Stimulated activated CD8-positive, alpha-beta memory T cell treated with anti-CD3 and anti-CD28 coated beads, Interleukin-7, amount 100 ng/mL, for 24 hours (primary cell): ENCODE measurements around the gene SPX.

Source experiments
- DNase-seq: peaks from one replicate; pipeline ENCODE4 v3.0.0-alpha.2; 2020; ENCODE audit warnings: low read depth

Gene SPX

DNA sequence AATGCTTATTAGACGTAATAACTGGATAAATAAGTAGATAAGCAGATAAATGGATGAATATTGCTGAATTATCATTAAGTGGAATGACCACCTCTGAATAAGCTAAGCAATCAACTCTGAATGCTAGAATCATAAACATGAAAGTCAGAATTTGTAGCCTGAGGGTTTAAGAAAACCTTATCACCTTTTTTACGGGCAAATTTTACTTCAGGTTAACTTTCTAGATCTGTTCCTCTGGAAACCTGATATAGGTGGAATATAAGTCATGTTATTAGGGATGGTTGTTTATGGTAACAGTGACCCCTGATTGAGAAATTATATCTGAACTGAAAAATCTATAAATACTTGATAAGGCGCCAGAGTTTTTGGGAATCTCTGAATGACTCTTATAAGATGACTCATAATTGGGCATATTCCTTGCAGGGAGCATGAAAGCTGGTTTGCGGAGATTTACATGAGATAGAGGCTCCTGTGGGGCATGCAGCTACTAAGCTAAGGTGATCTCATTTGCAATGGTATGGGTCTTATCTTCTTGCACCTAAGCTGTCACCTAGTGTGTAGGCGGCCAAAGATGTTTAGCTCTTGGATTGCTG lies 12.1 kb downstream of the SPX start:
- no peak for DNase-seq

DNA sequence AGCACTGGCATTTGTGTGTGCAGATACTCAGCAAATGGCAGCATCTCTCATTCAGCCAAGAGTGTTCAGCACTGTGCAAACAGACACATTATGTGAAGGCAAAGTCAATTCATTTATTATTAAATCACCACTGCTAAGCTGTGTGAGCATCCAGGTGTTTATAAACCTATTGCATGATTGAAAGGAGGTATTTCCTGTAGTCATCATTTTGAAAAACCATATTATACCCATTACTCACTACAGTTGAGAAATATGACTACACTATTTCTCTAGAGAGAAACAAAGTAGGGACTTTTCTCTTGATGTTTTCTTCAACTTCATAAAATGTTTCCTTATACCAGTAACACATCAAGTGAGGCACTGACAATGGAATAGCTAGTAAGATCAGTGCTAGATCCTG lies 13.7 kb downstream of the SPX start:
- no peak for DNase-seq

GRCh38 chr12:21541773-21542172 lies 15.7 kb downstream of the SPX start:
- DNase-seq: no peak

DNA sequence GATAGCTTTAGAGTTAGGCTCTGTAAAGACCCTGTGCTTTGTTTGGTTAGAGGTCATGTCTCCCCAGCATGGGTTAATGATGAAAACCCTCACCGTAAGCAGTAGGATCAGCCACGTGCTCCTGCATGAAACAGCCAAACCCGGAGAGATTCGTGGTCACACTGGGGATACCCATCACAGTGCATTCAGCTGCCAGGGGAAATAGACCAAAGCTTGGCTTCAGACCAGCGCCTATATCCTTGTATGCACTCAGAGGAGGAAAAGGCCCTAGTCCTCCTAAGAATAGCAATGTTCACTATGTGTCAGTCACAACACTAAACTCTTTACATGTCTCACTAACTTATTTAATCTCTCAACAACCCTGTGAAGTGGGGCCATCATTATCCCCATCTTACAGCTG lies 16.3 kb downstream of the SPX start:
- DNase-seq: no peak

GRCh38 chr12:21543151-21543550 lies 17.1 kb downstream of the SPX start:
- DNase-seq: no peak

DNA sequence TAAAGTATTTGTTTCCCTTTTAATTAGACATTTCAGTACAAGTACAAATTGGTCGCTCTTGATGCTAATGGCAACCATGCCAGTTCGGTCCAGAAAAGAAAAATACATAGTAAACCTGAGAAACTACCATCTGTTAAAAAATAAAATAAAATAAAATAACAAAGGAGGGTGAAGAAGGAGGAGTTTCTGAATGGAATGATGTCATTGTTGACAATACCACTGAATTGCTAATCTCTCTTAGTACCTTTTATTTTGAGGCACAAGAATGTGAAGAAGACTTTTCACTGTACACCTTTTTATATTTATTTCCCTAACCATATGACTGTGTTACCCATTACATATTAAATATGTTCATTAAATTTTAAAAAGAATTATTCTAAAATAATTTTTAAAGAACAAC lies 19.5 kb downstream of the SPX start:
- no peak for DNase-seq

- no peak for DNase-seq
Observed at GRCh38 chr12:21546716-21547115, 20.6 kb downstream of the SPX start.

DNA sequence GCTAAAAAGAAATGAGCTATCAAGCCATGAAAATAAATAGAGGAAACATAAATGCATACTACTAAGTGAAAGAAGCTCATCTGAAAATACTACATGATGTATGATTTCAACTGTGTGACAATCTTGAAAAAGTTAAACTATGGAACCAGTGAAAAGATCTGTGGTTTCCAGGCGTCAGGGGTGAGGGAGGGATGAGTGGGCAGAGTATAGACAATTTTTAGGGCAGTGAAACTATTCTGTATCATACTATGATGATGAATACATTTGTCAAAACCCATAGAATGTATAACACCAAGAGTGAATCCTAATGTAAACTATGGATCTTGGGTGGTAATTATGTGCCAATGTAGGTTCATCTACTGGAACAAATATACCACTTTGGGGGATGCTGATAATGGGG lies 21.3 kb downstream of the SPX start:
- no peak for DNase-seq

- DNase-seq: no peak
Observed at GRCh38 chr12:21551841-21552465, 25.9 kb downstream of the SPX start.

- DNase-seq: no peak
Observed at GRCh38 chr12:21552635-21553328, 26.7 kb downstream of the SPX start.

GRCh38 chr12:21553329-21553675 lies 27.2 kb downstream of the SPX start:
- DNase-seq: no peak

DNA sequence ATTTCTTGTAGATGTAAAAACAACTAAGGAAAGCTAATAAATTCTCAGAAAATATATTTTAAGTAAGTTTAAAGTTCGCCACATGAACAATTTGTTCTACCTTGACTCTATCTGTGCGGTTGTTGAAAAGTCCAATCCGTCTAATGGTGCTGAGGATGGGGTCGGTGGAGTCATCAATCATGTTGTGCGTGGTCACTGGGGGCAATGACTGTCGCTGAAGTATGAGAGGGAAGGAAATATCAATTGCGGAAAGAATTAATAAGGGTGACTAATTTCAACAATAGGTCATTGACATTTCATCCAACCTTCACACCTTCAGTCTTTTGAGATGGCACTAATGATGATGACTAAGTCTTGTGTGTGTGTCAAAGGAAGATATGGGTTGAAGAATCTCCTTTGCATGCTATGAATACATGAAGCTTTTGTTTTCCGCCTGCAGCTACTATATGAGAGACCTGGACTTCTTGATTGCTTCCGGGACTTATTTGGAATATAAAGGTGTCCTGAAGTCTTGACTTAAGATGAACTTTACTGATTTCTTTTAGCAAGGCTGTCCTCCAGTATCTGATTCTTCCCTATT lies 32.1 kb downstream of the SPX start:
- DNase-seq: no peak

DNA sequence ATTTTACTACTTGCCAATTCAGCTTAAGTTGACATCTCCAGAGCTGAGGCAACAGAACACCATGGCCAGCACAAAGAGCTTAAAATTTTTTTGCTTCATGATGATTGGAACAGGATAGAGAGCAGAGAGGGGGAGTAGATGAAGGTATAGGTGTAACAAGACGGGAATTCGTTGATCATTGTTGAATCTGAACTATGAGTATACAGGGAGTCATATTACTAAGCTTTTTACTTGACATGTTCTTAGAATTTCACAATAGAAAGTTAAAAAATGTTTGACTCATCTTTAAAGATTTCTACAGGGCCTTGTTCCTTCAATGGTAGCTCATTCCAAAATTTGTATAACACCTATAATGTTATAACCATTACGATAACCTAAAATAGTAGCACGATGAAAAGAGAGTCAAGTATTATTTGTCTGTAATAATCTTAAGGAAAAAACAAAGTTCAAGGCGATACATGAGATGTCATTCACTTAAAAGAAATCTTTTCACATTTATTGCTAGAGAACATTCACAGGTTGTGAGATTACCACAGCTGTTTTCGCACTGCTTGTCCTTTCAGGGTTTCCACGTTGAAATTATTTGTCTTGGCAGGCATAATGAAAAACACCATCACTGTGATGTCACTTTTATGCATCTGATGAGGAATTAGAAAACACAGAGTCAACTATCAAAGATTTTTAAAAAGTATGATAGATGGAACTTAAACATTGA lies 33.9 kb downstream of the SPX start:
- DNase-seq: no peak

DNA sequence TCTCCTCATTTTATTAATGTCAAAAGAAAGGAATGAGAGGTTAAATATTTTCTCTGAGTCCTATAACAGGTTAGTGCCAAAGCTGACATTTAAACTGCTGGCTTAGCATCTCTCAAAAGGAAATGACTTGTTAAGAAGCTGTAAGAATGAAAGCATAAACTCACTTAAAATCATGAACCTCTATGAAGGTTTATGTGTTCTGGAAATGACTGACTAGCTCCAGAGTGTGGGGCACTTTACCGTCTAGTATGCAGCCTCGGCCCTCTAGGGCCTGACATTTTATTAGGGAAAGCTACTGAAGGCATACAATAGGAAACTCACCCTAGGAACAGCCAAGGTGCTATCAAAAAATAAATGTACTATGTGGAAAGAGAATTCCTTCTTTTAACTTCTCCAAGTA lies 35.1 kb downstream of the SPX start:
- no peak for DNase-seq

DNA sequence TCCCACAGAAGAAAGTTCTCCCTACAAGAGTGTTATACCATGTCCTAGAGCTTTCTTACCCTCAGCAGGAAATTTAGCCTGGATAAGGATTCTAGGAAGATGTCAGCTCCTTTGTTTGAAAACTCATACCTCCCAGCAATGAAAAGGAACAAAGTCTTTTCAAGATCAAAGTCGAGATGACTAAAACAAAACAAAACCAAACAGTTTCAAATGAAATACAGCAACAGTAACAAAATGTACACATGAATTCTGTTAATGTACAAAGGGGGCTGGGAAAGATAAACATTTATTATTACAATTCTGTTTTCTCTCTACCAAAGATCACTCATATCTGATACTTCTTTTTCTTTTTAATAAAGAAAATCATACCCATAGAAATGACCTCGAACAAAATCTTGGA lies 36.8 kb downstream of the SPX start:
- DNase-seq: no peak

GRCh38 chr12:21566223-21566906 lies 40.3 kb downstream of the SPX start:
- no peak for DNase-seq

- DNase-seq: no peak
Observed at GRCh38 chr12:21566907-21567394, 40.9 kb downstream of the SPX start.

DNA sequence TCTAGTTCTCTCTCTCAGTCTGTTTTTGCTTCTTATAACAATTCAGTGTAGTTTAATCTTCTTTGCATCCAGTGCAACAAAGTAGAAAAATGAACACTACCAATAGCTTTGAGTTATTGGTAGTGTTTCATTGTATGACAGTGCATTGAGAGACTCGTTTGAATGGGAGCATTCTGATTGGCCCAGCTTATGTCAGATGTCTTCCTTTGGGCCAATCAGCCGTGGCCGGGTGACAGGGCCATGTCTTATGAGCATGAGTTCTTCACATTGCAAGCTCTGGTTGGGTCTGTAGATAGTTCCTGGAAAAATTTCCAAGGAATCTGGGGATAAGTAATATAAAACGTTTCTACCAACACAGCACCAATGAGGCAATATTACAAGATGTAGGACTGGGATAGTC lies 42.0 kb downstream of the SPX start:
- DNase-seq: no peak

- no peak for DNase-seq
Observed at GRCh38 chr12:21571046-21571445, 45.0 kb downstream of the SPX start.

GRCh38 chr12:21573733-21574358 lies 47.8 kb downstream of the SPX start:
- no peak for DNase-seq

DNA sequence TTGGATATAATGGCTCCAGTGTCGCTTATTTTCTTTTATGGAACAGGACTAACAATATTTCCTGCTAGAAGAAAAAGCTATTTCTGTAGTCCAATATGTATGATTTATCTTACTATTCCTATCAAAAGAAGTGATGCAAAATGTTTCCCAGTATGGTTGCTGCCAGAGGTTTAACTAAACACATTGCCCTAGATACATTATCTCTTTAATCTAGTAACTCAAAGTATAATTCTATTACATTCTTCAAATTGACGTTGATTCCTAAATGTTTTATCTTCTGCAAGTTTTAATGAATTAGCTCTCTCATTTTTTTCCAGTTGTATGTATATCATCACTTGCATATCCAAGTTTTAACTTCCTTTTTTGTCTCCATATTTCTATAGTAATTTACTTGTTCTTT lies 50.3 kb downstream of the SPX start:
- no peak for DNase-seq

- DNase-seq: no peak
Observed at GRCh38 chr12:21577516-21577915, 51.4 kb downstream of the SPX start.
